IMR-90 (cell line): Measurements from ENCODE around the gene CAMKMT. TPM values are rescaled to one million over a fixed set of nuclear protein-coding genes. Genes with fewer than 3 reads are reported as not detected.

ENCODE experiments used
- ATAC-seq: fragments of 200-7000 bp; cut with Tn5 transposase; 2 replicates; pipeline ENCODE4 v1.9.1; 2020; ENCODE audit warnings: low read depth, mild to moderate bottlenecking, moderate library complexity
- BruUV-seq: library from RNA; stranded (reverse); fragments of 400-500 nt; replicated peaks from 2 replicates; lab custom pipeline; 2021; lab: Mats Ljungman, UMichigan
- CTCF ChIA-PET: fragments of 300-600 bp; formaldehyde crosslinking; extraction: SDS; loops from one replicate; lab custom pipeline; 2021; ENCODE audit warnings: antibody characterized with exemption; lab: Yijun Ruan, JAX
- POLR2A ChIA-PET: fragments of 300-600 bp; sonication (Branson Sonifier 250); formaldehyde crosslinking; loops from one replicate; lab custom pipeline; 2022; ENCODE audit warnings: antibody characterized with exemption; ENCODE audit not compliant: unreplicated experiment; lab: Charles Lee
- DNase-seq: peaks from one replicate; pipeline ENCODE4 v3.0.0; 2013
- H2AFZ ChIP-seq: replicated peaks from 2 replicates; pipeline ENCODE3; 2013; ENCODE audit warnings: low read length, mild to moderate bottlenecking; ENCODE audit not compliant: poor library complexity
- H2AK5ac ChIP-seq: 2 replicates; pipeline ENCODE4 v1.6.1; 2013; ENCODE audit warnings: low read depth, low read length, inconsistent platforms
- H2AK9ac ChIP-seq: replicated peaks from 2 replicates; pipeline ENCODE3; 2013; ENCODE audit warnings: mild to moderate bottlenecking, low read depth, low read length, moderate library complexity; ENCODE audit not compliant: poor library complexity
- H2BK120ac ChIP-seq: 2 replicates; pipeline ENCODE4 v1.6.1; 2013; ENCODE audit warnings: low read depth, low read length, inconsistent platforms
- H2BK15ac ChIP-seq: 3 replicates; pipeline ENCODE4 v1.6.1; 2013; ENCODE audit warnings: low read depth, low read length, inconsistent platforms
- H2BK20ac ChIP-seq: 2 replicates; pipeline ENCODE4 v1.6.1; 2013; ENCODE audit warnings: low read depth, mild to moderate bottlenecking, inconsistent platforms, low read length, moderate library complexity
- H2BK5ac ChIP-seq: 2 replicates; pipeline ENCODE4 v1.6.1; 2013; ENCODE audit warnings: mild to moderate bottlenecking, low read depth, low read length, inconsistent platforms; ENCODE audit not compliant: poor library complexity, severe bottlenecking
- H3K14ac ChIP-seq: replicated peaks from 2 replicates; pipeline ENCODE4 v1.6.1; 2013; ENCODE audit warnings: low read depth, low read length, inconsistent platforms
- H3K18ac ChIP-seq: 2 replicates; pipeline ENCODE4 v1.6.1; 2013; ENCODE audit warnings: low read depth, low read length, control low read depth
- H3K23ac ChIP-seq: 2 replicates; pipeline ENCODE4 v1.6.1; 2013; ENCODE audit warnings: low read depth, low read length, inconsistent platforms
- H3K27ac ChIP-seq: 2 replicates; pipeline ENCODE4 v1.5.1; 2013; ENCODE audit warnings: mild to moderate bottlenecking, control low read depth, low read length; ENCODE audit not compliant: insufficient read depth
- H3K27me3 ChIP-seq: 2 replicates; pipeline ENCODE4 v1.6.1; 2013; ENCODE audit warnings: low read length; ENCODE audit not compliant: control insufficient read depth, insufficient read depth
- H3K36me3 ChIP-seq: 2 replicates; pipeline ENCODE4 v1.6.1; 2013; ENCODE audit warnings: low read length, mixed read lengths; ENCODE audit not compliant: control insufficient read depth, insufficient read depth
- H3K4ac ChIP-seq: 2 replicates; pipeline ENCODE4 v1.6.1; 2013; ENCODE audit warnings: low read depth, low read length, inconsistent platforms
- H3K4me1 ChIP-seq: 2 replicates; pipeline ENCODE4 v1.6.1; 2013; ENCODE audit warnings: low read length, mixed read lengths; ENCODE audit not compliant: control insufficient read depth, insufficient read depth
- H3K4me2 ChIP-seq: 2 replicates; pipeline ENCODE4 v1.6.1; 2013; ENCODE audit warnings: low read depth, mild to moderate bottlenecking, control low read depth, low read length, moderate library complexity
- H3K4me3 ChIP-seq: 2 replicates; pipeline ENCODE4 v1.5.1; 2013; ENCODE audit warnings: low read depth, mild to moderate bottlenecking, control low read depth, low read length, moderate library complexity; ENCODE audit not compliant: insufficient read depth
- H3K56ac ChIP-seq: 2 replicates; pipeline ENCODE4 v1.6.1; 2013; ENCODE audit warnings: low read length, inconsistent platforms; ENCODE audit not compliant: insufficient read depth; ENCODE audit errors: extremely low read depth
- H3K79me1 ChIP-seq, 2 experiments: 2 replicates each; pipeline ENCODE4 v1.6.1; 2013; ENCODE audit warnings: low read length in 2 of 2, inconsistent platforms in 1 of 2, low read depth in 1 of 2
- H3K9ac ChIP-seq: 2 replicates; pipeline ENCODE4 v1.6.1; 2013; ENCODE audit warnings: low read depth, low read length, control low read depth
- H3K9me1 ChIP-seq: 2 replicates; pipeline ENCODE4 v1.6.1; 2013; ENCODE audit warnings: low read length, inconsistent platforms; ENCODE audit not compliant: insufficient read depth
- H3K9me3 ChIP-seq: 2 replicates; pipeline ENCODE4 v1.6.1; 2013; ENCODE audit warnings: low read length; ENCODE audit not compliant: control insufficient read depth, insufficient read depth
- H4K20me1 ChIP-seq: 2 replicates; pipeline ENCODE4 v1.6.1; 2013; ENCODE audit warnings: low read length, inconsistent platforms; ENCODE audit not compliant: insufficient read depth
- H4K5ac ChIP-seq: 2 replicates; pipeline ENCODE4 v1.6.1; 2013; ENCODE audit warnings: mild to moderate bottlenecking, low read depth, low read length, control low read depth
- H4K8ac ChIP-seq, 2 experiments: 2 replicates each; pipeline ENCODE4 v1.6.1; 2013; ENCODE audit warnings: low read depth in 2 of 2, low read length in 2 of 2, control low read depth in 1 of 2, inconsistent platforms in 1 of 2
- H4K91ac ChIP-seq: 2 replicates; pipeline ENCODE4 v1.6.1; 2013; ENCODE audit warnings: low read depth, low read length, inconsistent platforms; ENCODE audit not compliant: insufficient read depth
- BHLHE40 ChIP-seq: fragments of 150-350 bp; IDR thresholded peaks from 2 replicates; pipeline ENCODE4 v1.6.1; 2016; ENCODE audit warnings: mild to moderate bottlenecking, low read depth, low read length
- CEBPB ChIP-seq: IDR thresholded peaks from 2 replicates; pipeline ENCODE4 v1.6.1; 2012; ENCODE audit warnings: low read depth, low read length, improper control_type of control experiment
- CHD1 ChIP-seq: IDR thresholded peaks from 2 replicates; pipeline ENCODE4 v1.6.1; 2012; ENCODE audit warnings: low read depth, low read length, improper control_type of control experiment
- FOS ChIP-seq: fragments of 150-350 bp; IDR thresholded peaks from 2 replicates; pipeline ENCODE4 v1.6.1; 2016; ENCODE audit warnings: low read depth, low read length
- MAFK ChIP-seq: IDR thresholded peaks from 2 replicates; pipeline ENCODE4 v1.6.1; 2012; ENCODE audit warnings: low read depth, low read length, improper control_type of control experiment
- MAZ ChIP-seq: IDR thresholded peaks from 2 replicates; pipeline ENCODE4 v1.6.1; 2012; ENCODE audit warnings: low read depth, mild to moderate bottlenecking, low read length, improper control_type of control experiment, moderate library complexity, borderline replicate concordance
- MXI1 ChIP-seq: IDR thresholded peaks from 2 replicates; pipeline ENCODE4 v1.6.1; 2012; ENCODE audit warnings: low read depth, mild to moderate bottlenecking, low read length, moderate library complexity, borderline replicate concordance
- NFE2L2 ChIP-seq: fragments of 150-350 bp; IDR thresholded peaks from 2 replicates; pipeline ENCODE4 v1.6.1; 2016; ENCODE audit warnings: low read depth, mild to moderate bottlenecking, low read length
- POLR2A ChIP-seq: IDR thresholded peaks from 2 replicates; pipeline ENCODE4 v1.6.1; 2012; ENCODE audit warnings: mild to moderate bottlenecking, low read depth, low read length
- RAD21 ChIP-seq: IDR thresholded peaks from 2 replicates; pipeline ENCODE4 v1.6.1; 2012; ENCODE audit warnings: low read length, improper control_type of control experiment
- RCOR1 ChIP-seq: IDR thresholded peaks from 2 replicates; pipeline ENCODE4 v1.6.1; 2012; ENCODE audit warnings: mild to moderate bottlenecking, low read length, improper control_type of control experiment; ENCODE audit not compliant: insufficient replicate concordance
- RFX5 ChIP-seq: IDR thresholded peaks from 2 replicates; pipeline ENCODE4 v1.8.0; 2012; ENCODE audit warnings: low read depth, mild to moderate bottlenecking, low read length, moderate library complexity
- SMC3 ChIP-seq: fragments of 150-350 bp; IDR thresholded peaks from 2 replicates; pipeline ENCODE4 v1.6.1; 2016; ENCODE audit warnings: low read depth, mild to moderate bottlenecking, antibody characterized with exemption, low read length, moderate library complexity
- WGBS, 2 experiments: methylation state at CpG; one replicate each; pipeline versions ENCODE4 v1.1.5 to v1.1.7; 2013; ENCODE audit warnings: missing lambda C conversion rate in 2 of 2; ENCODE audit not compliant: insufficient read length in 1 of 2; ENCODE audit errors: extremely low coverage in 2 of 2; 5-methylcytosine and 5-hydroxymethylcytosine counted together
- dilution Hi-C: fragments of 300-500 bp; cut with HindIII; formaldehyde crosslinking; loops from one replicate; pipeline ENCODE4 v1.14.3; 2018; ENCODE audit warnings: low sequenced_read_pairs; ENCODE audit not compliant: unreplicated experiment
- in situ Hi-C: fragments of 300-500 bp; cut with MboI; formaldehyde crosslinking; loops from 3 replicates; pipeline ENCODE4 v1.14.3; 2019; ENCODE audit warnings: low sequenced_read_pairs, inconsistent platforms, mixed read lengths
- intact Hi-C: fragments of 100-400 bp; cut with micrococcal nuclease; formaldehyde crosslinking; loops from 2 replicates; pipeline ENCODE4 v1.10.0; 2022
- polyA plus RNA-seq, 3 experiments: library from polyadenylated mRNA; depleted of rRNA; stranded (reverse); fragments of >200 nt; gene quantifications; 2 replicates each; pipeline ENCODE4 v1.2.3, GENCODE V29; 2012; ENCODE audit warnings: low replicate concordance in 1 of 3
- total RNA-seq: library from RNA; depleted of rRNA; stranded (reverse); fragments of >200 nt; gene quantifications from 2 replicates; pipeline ENCODE4 v1.2.3, GENCODE V29; 2012
- TF ChIP-seq, protein P1 (sequence below): fragments of 150-350 bp; IDR thresholded peaks from 2 replicates; pipeline ENCODE4 v1.6.1; 2016; ENCODE audit warnings: low read depth, mild to moderate bottlenecking, low read length, moderate library complexity, borderline replicate concordance
- TF ChIP-seq, protein P2 (sequence below): conservative IDR thresholded peaks from 2 replicates; pipeline ENCODE4 v1.5.1; 2012; ENCODE audit warnings: mild to moderate bottlenecking, low read depth, low read length, improper control_type of control experiment
- TF ChIP-seq, protein P3 (sequence below): fragments of 150-350 bp; IDR thresholded peaks from 2 replicates; pipeline ENCODE4 v1.6.1; 2017; ENCODE audit warnings: mild to moderate bottlenecking, antibody characterized with exemption, low read length, low read depth

CAMKMT gene
- total and polyA plus RNA-seq, 2 of the 4 experiments (the other 2 are of a cell fraction): 4.4 to 6.8 TPM

DNA sequence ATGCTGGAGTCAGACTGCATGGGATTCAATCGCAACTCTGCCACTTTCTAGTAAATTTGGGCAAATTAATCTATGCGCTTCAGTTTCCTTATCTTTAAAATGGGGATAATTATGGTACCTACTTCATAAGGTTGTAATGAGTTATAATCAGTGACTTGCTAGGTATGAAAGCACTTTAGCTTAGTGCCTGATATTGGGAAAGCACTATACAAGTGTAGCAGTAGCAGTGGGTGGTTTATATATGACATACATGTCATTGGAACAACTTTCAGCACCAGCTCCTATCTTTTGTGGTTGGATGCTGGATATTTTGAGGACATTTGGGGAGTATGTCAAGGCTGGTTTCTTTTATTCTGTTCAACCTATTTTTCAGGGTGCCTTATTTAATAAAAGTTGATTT is 277.7 kb downstream of the CAMKMT start:
- Histone ChIP-seq H3K4me3 (no peak overlapping the region), H4K91ac (no peak overlapping the region), H3K4ac (no peak overlapping the region), H2BK5ac (no peak overlapping the region), H2AFZ (no peak overlapping the region), H3K23ac (no peak overlapping the region), H3K27me3 (no peaks in the 10 kb centered on the region), H2BK15ac (no peak overlapping the region), H2AK9ac (no peak overlapping the region), H3K56ac (no peak overlapping the region), H3K4me1 (no peaks in the 10 kb centered on the region), H2AK5ac (no peak overlapping the region), H3K79me1 (no peaks in the 10 kb centered on the region), H3K9ac (no peak overlapping the region), H3K9me3 (no peaks in the 10 kb centered on the region), H3K36me3 (no peaks in the 10 kb centered on the region), H4K8ac (no peak overlapping the region), H3K14ac (no peak overlapping the region), H4K20me1 (no peaks in the 10 kb centered on the region), H3K4me2 (no peak overlapping the region), H3K18ac (no peak overlapping the region), H4K5ac (no peak overlapping the region), H2BK20ac (no peak overlapping the region), H3K9me1 (no peaks in the 10 kb centered on the region), H2BK120ac (no peak overlapping the region), H3K27ac (no peak overlapping the region)
- intact Hi-C loops: no loop called here
- TF ChIP-seq CHD1 (no peak), RFX5 (no peak), POLR2A (no peak), NFE2L2 (no peak), CEBPB (no peak), SMC3 (no peak), MXI1 (no peak), MAFK (no peak), BHLHE40 (no peak), FOS (no peak), MAZ (no peak), RAD21 (no peak), RCOR1 (no peak)
- TF ChIP-seq, protein P1, sequence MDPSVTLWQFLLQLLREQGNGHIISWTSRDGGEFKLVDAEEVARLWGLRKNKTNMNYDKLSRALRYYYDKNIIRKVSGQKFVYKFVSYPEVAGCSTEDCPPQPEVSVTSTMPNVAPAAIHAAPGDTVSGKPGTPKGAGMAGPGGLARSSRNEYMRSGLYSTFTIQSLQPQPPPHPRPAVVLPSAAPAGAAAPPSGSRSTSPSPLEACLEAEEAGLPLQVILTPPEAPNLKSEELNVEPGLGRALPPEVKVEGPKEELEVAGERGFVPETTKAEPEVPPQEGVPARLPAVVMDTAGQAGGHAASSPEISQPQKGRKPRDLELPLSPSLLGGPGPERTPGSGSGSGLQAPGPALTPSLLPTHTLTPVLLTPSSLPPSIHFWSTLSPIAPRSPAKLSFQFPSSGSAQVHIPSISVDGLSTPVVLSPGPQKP: no peak
- TF ChIP-seq, protein P2, sequence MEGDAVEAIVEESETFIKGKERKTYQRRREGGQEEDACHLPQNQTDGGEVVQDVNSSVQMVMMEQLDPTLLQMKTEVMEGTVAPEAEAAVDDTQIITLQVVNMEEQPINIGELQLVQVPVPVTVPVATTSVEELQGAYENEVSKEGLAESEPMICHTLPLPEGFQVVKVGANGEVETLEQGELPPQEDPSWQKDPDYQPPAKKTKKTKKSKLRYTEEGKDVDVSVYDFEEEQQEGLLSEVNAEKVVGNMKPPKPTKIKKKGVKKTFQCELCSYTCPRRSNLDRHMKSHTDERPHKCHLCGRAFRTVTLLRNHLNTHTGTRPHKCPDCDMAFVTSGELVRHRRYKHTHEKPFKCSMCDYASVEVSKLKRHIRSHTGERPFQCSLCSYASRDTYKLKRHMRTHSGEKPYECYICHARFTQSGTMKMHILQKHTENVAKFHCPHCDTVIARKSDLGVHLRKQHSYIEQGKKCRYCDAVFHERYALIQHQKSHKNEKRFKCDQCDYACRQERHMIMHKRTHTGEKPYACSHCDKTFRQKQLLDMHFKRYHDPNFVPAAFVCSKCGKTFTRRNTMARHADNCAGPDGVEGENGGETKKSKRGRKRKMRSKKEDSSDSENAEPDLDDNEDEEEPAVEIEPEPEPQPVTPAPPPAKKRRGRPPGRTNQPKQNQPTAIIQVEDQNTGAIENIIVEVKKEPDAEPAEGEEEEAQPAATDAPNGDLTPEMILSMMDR: no peak
- TF ChIP-seq, protein P3, sequence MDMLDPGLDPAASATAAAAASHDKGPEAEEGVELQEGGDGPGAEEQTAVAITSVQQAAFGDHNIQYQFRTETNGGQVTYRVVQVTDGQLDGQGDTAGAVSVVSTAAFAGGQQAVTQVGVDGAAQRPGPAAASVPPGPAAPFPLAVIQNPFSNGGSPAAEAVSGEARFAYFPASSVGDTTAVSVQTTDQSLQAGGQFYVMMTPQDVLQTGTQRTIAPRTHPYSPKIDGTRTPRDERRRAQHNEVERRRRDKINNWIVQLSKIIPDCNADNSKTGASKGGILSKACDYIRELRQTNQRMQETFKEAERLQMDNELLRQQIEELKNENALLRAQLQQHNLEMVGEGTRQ: no peak
- ATAC-seq (no peak), DNase-seq (no peak)
- dilution Hi-C loops: no loop called here
- WGBS, 2 experiments: no CpG with 5 or more reads among the region's 2 CpGs
- ChIA-PET CTCF (no interaction called here), POLR2A (no interaction called here)
- in situ Hi-C loops: no loop called here
- BruUV-seq: no TSS peak
